Measurements from ENCODE around the gene COL9A1.

COL9A1 gene

DNA sequence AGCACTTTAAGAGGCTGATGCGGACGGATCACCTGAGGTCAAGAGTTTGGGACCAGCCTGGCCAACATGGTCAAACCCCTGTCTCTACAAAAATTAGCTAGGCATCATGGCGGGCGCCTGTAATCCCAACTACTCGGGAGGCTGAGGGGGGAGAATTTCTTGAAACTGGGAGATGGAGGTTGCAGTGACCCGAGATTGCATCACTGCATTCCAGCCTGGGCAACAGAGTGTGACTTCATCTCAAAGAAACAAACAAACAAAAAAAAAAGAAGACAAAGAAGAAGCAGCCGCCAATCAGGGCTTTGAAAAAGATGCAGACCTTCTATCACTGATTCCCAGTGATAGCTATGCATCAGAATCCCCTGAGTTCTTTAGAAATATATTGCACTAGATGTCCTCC, 56.8 kb downstream of the COL9A1 start:
- H3K4me1 ChIP-seq (ENCODE audit: control insufficient read depth in 2 of 2, insufficient read depth in 2 of 2, low read length in 2 of 2): peaks cover 0 to 3% of the 10 kb centered on the region in 2 donors
- H3K9me3 ChIP-seq (ENCODE audit: control insufficient read depth in 2 of 2, low read length in 2 of 2): no peaks in the 10 kb centered on the region
- no peaks in the 10 kb centered on the region for H3K27me3 ChIP-seq (ENCODE audit: control insufficient read depth in 2 of 2, insufficient read depth in 2 of 2, low read length in 2 of 2)
- H3K9ac ChIP-seq (ENCODE audit: low read depth in 1 of 2, low read length in 2 of 2): no peak overlapping the region
- no peak overlapping the region for H3K27ac ChIP-seq (ENCODE audit: low read depth in 2 of 2, low read length in 2 of 2)
- H3K4me3 ChIP-seq (ENCODE audit: low read length in 2 of 2): no peak overlapping the region
- no peaks in the 10 kb centered on the region for H3K36me3 ChIP-seq (ENCODE audit: control insufficient read depth in 2 of 2, insufficient read depth in 2 of 2, low read length in 2 of 2)

DNA sequence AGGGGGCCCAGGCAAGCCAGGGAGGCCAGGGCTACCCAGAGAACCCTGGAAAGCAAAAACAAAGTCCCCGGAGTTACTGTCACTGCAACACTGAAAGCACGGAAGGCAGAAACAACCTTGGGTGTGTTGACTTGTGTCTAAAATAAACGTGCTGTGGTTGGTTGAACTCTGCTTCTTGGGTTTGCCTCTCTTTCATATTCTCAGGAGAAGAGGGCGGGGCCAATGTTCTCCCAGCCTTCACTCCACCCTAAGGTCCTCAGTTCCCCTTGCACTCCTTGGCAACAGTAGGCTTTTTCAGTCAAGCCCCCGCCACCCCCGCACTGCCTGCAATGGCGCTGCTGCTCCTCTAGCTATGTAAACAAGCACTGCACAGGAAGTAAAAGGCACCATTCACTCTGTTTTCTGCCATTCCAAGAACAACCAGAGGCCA, 60.9 kb downstream of the COL9A1 start:
- H3K9ac ChIP-seq (ENCODE audit: low read depth in 1 of 2, low read length in 2 of 2): no peak overlapping the region
- H3K4me3 ChIP-seq (ENCODE audit: low read length in 2 of 2): peak overlapping the region; percentile 47 to 64
- no peaks in the 10 kb centered on the region for H3K36me3 ChIP-seq (ENCODE audit: control insufficient read depth in 2 of 2, insufficient read depth in 2 of 2, low read length in 2 of 2)
- H3K4me1 ChIP-seq (ENCODE audit: control insufficient read depth in 2 of 2, insufficient read depth in 2 of 2, low read length in 2 of 2): peaks cover 0 to 8% of the 10 kb centered on the region in 2 donors
- no peaks in the 10 kb centered on the region for H3K27me3 ChIP-seq (ENCODE audit: control insufficient read depth in 2 of 2, insufficient read depth in 2 of 2, low read length in 2 of 2)
- no peaks in the 10 kb centered on the region for H3K9me3 ChIP-seq (ENCODE audit: control insufficient read depth in 2 of 2, low read length in 2 of 2)
- H3K27ac ChIP-seq (ENCODE audit: low read depth in 2 of 2, low read length in 2 of 2): peak overlapping the region; percentile 63 to 80

DNA sequence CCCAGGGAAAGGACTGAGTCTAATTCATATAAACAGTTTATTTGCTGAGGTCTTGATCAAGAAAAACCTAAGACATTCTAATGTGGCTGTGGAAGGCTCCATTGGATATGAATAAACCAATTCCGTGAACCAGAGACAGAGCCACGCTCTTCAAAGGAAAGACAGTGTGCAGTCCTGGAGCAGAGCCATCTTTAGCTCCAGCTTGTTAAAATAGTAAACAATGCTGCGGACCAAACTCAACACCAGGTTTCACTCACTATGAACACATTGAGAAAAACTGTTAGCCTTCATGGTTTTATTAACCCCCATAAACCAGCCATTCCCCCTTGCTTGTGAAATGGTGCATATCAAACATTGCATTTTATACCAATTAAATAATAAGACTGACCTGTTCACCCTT, 61.9 kb downstream of the COL9A1 start:
- H3K36me3 ChIP-seq (ENCODE audit: control insufficient read depth in 2 of 2, insufficient read depth in 2 of 2, low read length in 2 of 2): no peaks in the 10 kb centered on the region
- H3K4me3 ChIP-seq (ENCODE audit: low read length in 2 of 2): peak overlapping the region; percentile 47 to 64
- no peak overlapping the region for H3K9ac ChIP-seq (ENCODE audit: low read depth in 1 of 2, low read length in 2 of 2)
- peak overlapping the region in 1 of 2 donors; percentile 63 for H3K27ac ChIP-seq (ENCODE audit: low read depth in 2 of 2, low read length in 2 of 2)
- H3K9me3 ChIP-seq (ENCODE audit: control insufficient read depth in 2 of 2, low read length in 2 of 2): no peaks in the 10 kb centered on the region
- H3K27me3 ChIP-seq (ENCODE audit: control insufficient read depth in 2 of 2, insufficient read depth in 2 of 2, low read length in 2 of 2): no peaks in the 10 kb centered on the region
- peaks cover 0 to 8% of the 10 kb centered on the region in 2 donors for H3K4me1 ChIP-seq (ENCODE audit: control insufficient read depth in 2 of 2, insufficient read depth in 2 of 2, low read length in 2 of 2)

DNA sequence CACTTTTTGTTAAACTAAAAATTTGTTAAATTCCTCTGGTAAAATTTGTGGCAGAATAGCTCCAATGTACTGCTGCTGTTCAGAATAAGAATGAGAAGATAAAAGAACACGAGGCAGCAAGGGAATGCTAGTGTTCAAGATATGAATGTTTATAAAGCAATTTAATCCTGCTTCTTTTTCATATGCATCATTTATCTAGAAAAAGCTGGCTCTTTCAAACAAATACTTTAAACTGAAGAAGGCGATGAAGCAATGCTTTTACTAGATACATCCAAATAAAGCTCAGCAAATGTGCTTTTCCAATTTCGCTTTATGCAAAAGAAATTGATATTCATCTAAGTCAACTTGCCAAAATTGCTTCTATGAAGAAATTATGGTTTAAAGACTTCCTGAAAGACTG, 66.5 kb downstream of the COL9A1 start:
- H3K9ac ChIP-seq (ENCODE audit: low read depth in 1 of 2, low read length in 2 of 2): no peak overlapping the region
- no peak overlapping the region for H3K27ac ChIP-seq (ENCODE audit: low read depth in 2 of 2, low read length in 2 of 2)
- no peaks in the 10 kb centered on the region for H3K27me3 ChIP-seq (ENCODE audit: control insufficient read depth in 2 of 2, insufficient read depth in 2 of 2, low read length in 2 of 2)
- H3K9me3 ChIP-seq (ENCODE audit: control insufficient read depth in 2 of 2, low read length in 2 of 2): no peaks in the 10 kb centered on the region
- no peaks in the 10 kb centered on the region for H3K36me3 ChIP-seq (ENCODE audit: control insufficient read depth in 2 of 2, insufficient read depth in 2 of 2, low read length in 2 of 2)
- peaks cover 4 to 7% of the 10 kb centered on the region in 2 donors for H3K4me1 ChIP-seq (ENCODE audit: control insufficient read depth in 2 of 2, insufficient read depth in 2 of 2, low read length in 2 of 2)
- no peak overlapping the region for H3K4me3 ChIP-seq (ENCODE audit: low read length in 2 of 2)

DNA sequence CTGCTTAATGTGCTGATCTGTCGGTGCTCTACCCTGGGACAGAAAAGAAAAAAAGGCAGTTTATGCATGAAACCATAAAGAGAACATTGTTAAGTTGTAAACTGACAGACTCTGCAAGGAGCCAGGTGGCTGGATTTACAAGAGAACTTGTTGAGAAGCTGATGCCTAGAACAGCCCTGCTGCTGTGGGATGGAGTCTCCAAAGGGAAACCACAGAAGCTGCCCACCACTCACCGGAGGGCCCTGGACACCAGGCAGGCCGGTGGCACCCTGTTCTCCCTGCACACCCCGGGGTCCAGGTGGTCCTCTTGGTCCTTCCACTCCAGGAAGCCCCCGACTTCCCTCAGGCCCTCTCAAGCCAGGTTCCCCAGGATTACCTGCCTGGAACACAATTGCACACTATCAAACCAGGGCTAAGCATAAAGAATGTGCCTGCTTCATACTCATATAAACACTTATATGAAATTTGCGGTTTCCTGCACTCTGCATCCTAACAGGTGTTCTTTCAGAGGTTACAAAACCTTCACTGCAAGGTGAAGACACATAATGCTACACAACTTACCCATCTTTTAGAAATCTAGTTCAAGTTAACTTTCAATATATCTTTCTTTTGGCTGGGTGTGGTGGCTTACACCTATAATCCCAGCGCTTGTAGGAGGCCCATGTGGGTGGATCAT, 68.2 kb downstream of the COL9A1 start:
- Histone ChIP-seq H3K4me1 (ENCODE audit: control insufficient read depth in 2 of 2, insufficient read depth in 2 of 2, low read length in 2 of 2) (peaks cover 2 to 4% of the 10 kb centered on the region in 2 donors), H3K27me3 (ENCODE audit: control insufficient read depth in 2 of 2, insufficient read depth in 2 of 2, low read length in 2 of 2) (no peaks in the 10 kb centered on the region), H3K9ac (ENCODE audit: low read depth in 1 of 2, low read length in 2 of 2) (no peak overlapping the region), H3K4me3 (ENCODE audit: low read length in 2 of 2) (no peak overlapping the region), H3K27ac (ENCODE audit: low read depth in 2 of 2, low read length in 2 of 2) (peak overlapping the region in 1 of 2 donors; percentile 29), H3K9me3 (ENCODE audit: control insufficient read depth in 2 of 2, low read length in 2 of 2) (no peaks in the 10 kb centered on the region), H3K36me3 (ENCODE audit: control insufficient read depth in 2 of 2, insufficient read depth in 2 of 2, low read length in 2 of 2) (no peaks in the 10 kb centered on the region)

DNA sequence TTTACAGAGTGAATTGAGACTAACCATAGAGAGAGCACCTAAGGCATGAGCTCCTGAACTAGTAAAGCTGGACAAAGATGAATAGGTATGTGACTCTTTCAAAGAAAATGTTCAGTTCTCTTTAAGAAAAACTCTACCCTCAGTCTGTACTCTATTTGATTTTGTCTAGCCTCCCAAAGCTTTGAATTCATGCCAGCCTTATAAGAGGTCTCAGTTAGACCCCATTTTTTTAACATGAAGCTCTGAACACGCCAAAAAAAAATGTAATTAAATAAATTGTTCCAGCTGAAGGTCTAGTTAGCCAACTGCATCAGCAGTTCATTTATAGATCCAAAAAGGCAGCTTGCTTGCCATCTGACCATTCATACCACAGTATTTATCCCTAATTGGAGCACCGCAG, 71.6 kb downstream of the COL9A1 start:
- Histone ChIP-seq H3K4me1 (ENCODE audit: control insufficient read depth in 2 of 2, insufficient read depth in 2 of 2, low read length in 2 of 2) (peaks cover 2 to 4% of the 10 kb centered on the region in 2 donors), H3K4me3 (ENCODE audit: low read length in 2 of 2) (no peak overlapping the region), H3K9ac (ENCODE audit: low read depth in 1 of 2, low read length in 2 of 2) (no peak overlapping the region), H3K9me3 (ENCODE audit: control insufficient read depth in 2 of 2, low read length in 2 of 2) (no peaks in the 10 kb centered on the region), H3K27ac (ENCODE audit: low read depth in 2 of 2, low read length in 2 of 2) (no peak overlapping the region), H3K36me3 (ENCODE audit: control insufficient read depth in 2 of 2, insufficient read depth in 2 of 2, low read length in 2 of 2) (no peaks in the 10 kb centered on the region), H3K27me3 (ENCODE audit: control insufficient read depth in 2 of 2, insufficient read depth in 2 of 2, low read length in 2 of 2) (no peaks in the 10 kb centered on the region)

DNA sequence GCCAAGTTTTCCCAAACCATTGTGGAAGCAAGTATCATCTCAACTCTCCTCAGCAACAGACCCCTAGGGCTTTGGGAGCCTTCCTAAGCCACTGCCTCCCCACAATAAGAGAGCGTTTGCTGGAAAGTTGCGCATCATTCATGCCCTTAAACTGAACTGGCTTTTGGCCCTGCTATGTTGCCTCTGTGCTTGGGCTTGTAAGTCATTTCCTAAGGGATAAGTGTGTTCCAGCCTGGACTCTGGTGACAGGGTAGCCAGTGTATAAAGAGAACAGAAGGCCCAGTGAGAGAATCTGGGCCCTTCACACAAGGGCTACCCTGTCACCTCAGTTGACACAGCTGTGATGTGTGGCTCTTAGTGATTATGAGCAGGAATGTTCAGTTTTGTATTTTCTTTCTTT, 77.8 kb downstream of the COL9A1 start:
- Histone ChIP-seq H3K9ac (ENCODE audit: low read depth in 1 of 2, low read length in 2 of 2) (no peak overlapping the region), H3K36me3 (ENCODE audit: control insufficient read depth in 2 of 2, insufficient read depth in 2 of 2, low read length in 2 of 2) (no peaks in the 10 kb centered on the region), H3K27ac (ENCODE audit: low read depth in 2 of 2, low read length in 2 of 2) (no peak overlapping the region), H3K4me1 (ENCODE audit: control insufficient read depth in 2 of 2, insufficient read depth in 2 of 2, low read length in 2 of 2) (peaks cover 0 to 13% of the 10 kb centered on the region in 2 donors), H3K9me3 (ENCODE audit: control insufficient read depth in 2 of 2, low read length in 2 of 2) (no peaks in the 10 kb centered on the region), H3K27me3 (ENCODE audit: control insufficient read depth in 2 of 2, insufficient read depth in 2 of 2, low read length in 2 of 2) (no peaks in the 10 kb centered on the region), H3K4me3 (ENCODE audit: low read length in 2 of 2) (no peak overlapping the region)

DNA sequence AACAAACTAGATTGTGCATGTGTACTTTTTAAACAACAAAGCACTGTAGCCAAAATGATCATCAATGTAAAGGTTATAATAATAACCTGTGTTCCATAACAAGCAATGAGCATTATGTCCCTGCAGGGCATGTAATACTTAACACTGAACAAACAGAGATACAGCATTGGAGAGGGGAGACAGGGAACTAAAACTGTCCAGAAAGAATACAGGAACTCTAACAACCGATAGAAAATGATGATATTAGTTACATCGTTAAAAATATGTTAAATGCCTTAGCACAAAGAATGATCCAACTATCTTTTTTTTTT, 80.5 kb downstream of the COL9A1 start:
- Histone ChIP-seq H3K4me3 (ENCODE audit: low read length in 2 of 2) (no peak overlapping the region), H3K27me3 (ENCODE audit: control insufficient read depth in 2 of 2, insufficient read depth in 2 of 2, low read length in 2 of 2) (no peaks in the 10 kb centered on the region), H3K36me3 (ENCODE audit: control insufficient read depth in 2 of 2, insufficient read depth in 2 of 2, low read length in 2 of 2) (no peaks in the 10 kb centered on the region)

DNA sequence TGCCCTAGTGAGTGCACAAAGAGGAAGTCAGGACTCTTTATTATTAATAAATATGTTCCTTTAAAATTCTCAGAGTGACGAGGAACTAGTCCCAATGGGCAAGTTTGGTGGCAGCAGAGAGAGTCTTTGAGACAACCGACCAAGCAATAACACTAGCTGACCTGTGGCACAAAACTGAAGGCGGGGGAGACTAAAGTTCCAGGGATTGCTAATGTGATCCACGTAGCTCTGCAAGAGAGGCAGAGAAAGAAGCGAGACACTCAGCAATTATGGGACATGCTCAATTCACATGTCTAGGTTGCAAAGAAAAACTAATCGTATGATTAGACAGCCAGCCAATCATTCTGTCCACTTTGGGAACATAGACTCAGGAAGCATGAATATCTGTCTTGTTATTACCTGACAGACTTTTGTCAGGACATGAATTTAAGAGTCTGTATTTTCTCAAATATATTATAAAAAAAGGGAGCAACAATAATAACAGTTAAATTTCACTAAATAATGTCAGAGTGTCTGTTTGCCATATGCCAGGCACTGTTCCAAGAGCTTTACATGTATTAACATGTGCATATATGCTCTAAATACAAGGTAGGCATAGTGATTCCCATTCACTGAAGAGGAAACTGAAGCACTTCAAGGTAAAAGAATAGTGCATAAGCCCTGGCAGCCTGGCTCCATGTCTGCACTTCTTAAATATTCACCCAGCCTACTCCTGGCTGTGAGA, 81.0 kb downstream of the COL9A1 start:
- Histone ChIP-seq H3K36me3 (ENCODE audit: control insufficient read depth in 2 of 2, insufficient read depth in 2 of 2, low read length in 2 of 2) (no peaks in the 10 kb centered on the region), H3K4me1 (ENCODE audit: control insufficient read depth in 2 of 2, insufficient read depth in 2 of 2, low read length in 2 of 2) (peaks cover 0 to 13% of the 10 kb centered on the region in 2 donors), H3K27me3 (ENCODE audit: control insufficient read depth in 2 of 2, insufficient read depth in 2 of 2, low read length in 2 of 2) (no peaks in the 10 kb centered on the region), H3K4me3 (ENCODE audit: low read length in 2 of 2) (no peak overlapping the region), H3K9me3 (ENCODE audit: control insufficient read depth in 2 of 2, low read length in 2 of 2) (no peaks in the 10 kb centered on the region), H3K9ac (ENCODE audit: low read depth in 1 of 2, low read length in 2 of 2) (no peak overlapping the region), H3K27ac (ENCODE audit: low read depth in 2 of 2, low read length in 2 of 2) (no peak overlapping the region)

More for the DNA sequence above, 80.5 kb downstream of the COL9A1 start:
- H3K9me3 ChIP-seq (ENCODE audit: control insufficient read depth in 2 of 2, low read length in 2 of 2): no peaks in the 10 kb centered on the region
- H3K4me1 ChIP-seq (ENCODE audit: control insufficient read depth in 2 of 2, insufficient read depth in 2 of 2, low read length in 2 of 2): peaks cover 0 to 13% of the 10 kb centered on the region in 2 donors
- no peak overlapping the region for H3K9ac ChIP-seq (ENCODE audit: low read depth in 1 of 2, low read length in 2 of 2)
- H3K27ac ChIP-seq (ENCODE audit: low read depth in 2 of 2, low read length in 2 of 2): no peak overlapping the region

DNA sequence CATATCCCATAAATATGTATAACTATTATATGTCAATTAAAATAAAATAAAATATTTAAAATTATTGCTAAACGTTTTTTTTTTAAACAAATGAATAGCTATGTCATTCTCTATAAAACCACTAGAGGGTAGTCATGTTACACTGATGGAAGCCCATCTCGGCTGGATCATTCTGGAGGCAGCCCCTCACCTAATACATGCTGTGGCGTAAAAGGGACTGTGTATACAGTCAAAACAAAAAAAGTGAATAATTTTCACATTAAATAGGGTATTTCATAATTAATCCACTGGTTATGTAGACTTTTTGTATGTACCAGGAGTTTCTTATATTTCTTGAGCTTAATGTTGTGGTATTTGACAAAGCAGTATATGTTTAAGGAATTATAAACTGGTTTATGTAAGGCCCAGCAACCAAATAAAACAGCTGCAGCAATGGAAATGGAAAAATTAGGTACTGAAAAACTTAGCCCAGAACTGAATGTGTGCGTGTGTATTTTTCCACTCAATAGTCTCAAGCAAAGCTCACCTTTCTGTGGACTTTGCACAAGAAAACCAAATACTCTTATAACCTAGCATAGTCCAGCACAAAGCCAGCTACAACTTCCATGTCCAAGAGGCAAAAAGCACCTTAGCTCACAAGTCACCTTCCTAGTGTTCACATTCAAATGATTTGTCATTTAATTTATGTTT, 81.7 kb downstream of the COL9A1 start:
- no peak overlapping the region for H3K27ac ChIP-seq (ENCODE audit: low read depth in 2 of 2, low read length in 2 of 2)

More for the DNA sequence above, 81.7 kb downstream of the COL9A1 start:
- no peak overlapping the region for H3K9ac ChIP-seq (ENCODE audit: low read depth in 1 of 2, low read length in 2 of 2)
- H3K36me3 ChIP-seq (ENCODE audit: control insufficient read depth in 2 of 2, insufficient read depth in 2 of 2, low read length in 2 of 2): no peaks in the 10 kb centered on the region
- no peak overlapping the region for H3K4me3 ChIP-seq (ENCODE audit: low read length in 2 of 2)
- no peaks in the 10 kb centered on the region for H3K9me3 ChIP-seq (ENCODE audit: control insufficient read depth in 2 of 2, low read length in 2 of 2)
- H3K27me3 ChIP-seq (ENCODE audit: control insufficient read depth in 2 of 2, insufficient read depth in 2 of 2, low read length in 2 of 2): no peaks in the 10 kb centered on the region
- peaks cover 0 to 13% of the 10 kb centered on the region in 2 donors for H3K4me1 ChIP-seq (ENCODE audit: control insufficient read depth in 2 of 2, insufficient read depth in 2 of 2, low read length in 2 of 2)
